IPS DF 4.7 (cell line): ENCODE measurements around the gene RBM26.
"Not testable (repeated sequence)": the region's sequence is repeated elsewhere in the genome, so short reads cannot be mapped to it uniquely, and the experiment has no call there.

Experiments used
- DNase-seq: peaks from one replicate; pipeline ENCODE4 v3.0.0-alpha.2; 2013; ENCODE audit warnings: low spot score; ENCODE audit errors: extremely low read depth

The RBM26 gene

GRCh38 chr13:79282508-79282907, 123.5 kb downstream of the RBM26 start:
- no peak for DNase-seq

- DNase-seq: peak; percentile 88
These were observed 124.7 kb downstream of the RBM26 start for GRCh38 chr13:79281339-79281747.

GRCh38 chr13:79279735-79280134, 126.3 kb downstream of the RBM26 start:
- not testable (repeated sequence) for DNase-seq

DNA sequence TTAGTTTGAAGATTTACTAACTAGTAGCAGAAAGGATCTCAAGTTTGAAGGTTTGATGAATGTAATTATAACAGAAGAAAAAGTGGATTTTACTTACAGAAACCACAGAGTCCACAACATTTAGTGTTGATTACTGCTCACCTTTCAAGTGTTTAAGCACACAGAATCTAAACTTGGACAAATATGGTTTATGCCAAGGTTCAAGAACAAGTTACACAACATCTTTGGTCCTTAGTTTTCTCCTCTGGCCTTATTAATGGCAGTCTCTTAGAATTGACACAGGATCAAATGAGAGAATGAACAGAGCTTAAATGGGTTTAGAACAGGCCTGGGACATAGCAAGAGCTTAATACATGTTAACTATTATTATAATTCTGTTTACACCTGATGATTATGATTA, 133.0 kb downstream of the RBM26 start:
- DNase-seq: no peak

- DNase-seq: no peak
These were observed 134.4 kb downstream of the RBM26 start for GRCh38 chr13:79271616-79272015.

DNA sequence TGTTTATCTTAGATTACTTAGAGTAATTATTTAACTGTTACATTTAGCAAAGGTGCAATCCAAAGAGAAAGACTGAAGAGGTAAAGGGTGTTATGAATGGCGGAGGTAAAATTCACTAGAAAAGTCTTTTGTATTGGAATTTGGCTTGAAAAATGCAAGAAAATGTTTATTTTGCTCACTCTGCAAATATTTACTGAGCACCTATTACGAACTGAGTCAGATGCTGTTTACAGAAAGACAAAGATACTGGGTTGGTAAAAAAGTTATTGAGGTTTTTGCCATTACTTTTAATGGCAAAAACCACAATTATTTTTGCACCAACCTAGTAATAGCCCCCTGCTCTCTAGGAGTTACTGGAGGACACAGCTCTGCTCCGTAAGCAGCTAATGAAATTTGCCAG, 135.2 kb downstream of the RBM26 start:
- DNase-seq: no peak
